A549 (cell line): ENCODE results near the gene KCTD5. TPM values are rescaled to one million over a fixed set of nuclear protein-coding genes. Genes with fewer than 3 reads are reported as not detected.

Experiments used
- ATAC-seq, 2 experiments: fragments of 200-7000 bp in 1 of 2; fragments of >200 bp in 1 of 2; cut with Nextera tagmentation in 1 of 2; cut with Tn5 transposase in 1 of 2; 3 replicates each; pipeline versions ENCODE4 v1.8.0 to v1.9.1; 2018 to 2020; ENCODE audit warnings: mild to moderate bottlenecking in 1 of 2, moderate library complexity in 1 of 2
- CTCF ChIA-PET: fragments of 300-600 bp; sonication (Branson Sonifier 250); formaldehyde crosslinking; extraction: SDS; loops from one replicate; lab custom pipeline; 2021; ENCODE audit warnings: antibody characterized with exemption, inconsistent platforms; lab: Yijun Ruan, JAX
- POLR2A ChIA-PET: fragments of 350-600 bp; formaldehyde crosslinking; extraction: SDS; loops from one replicate; lab custom pipeline; 2021; ENCODE audit warnings: antibody characterized with exemption, inconsistent platforms; lab: Yijun Ruan, JAX
- DNase-seq, 2 experiments: peaks; one replicate each; pipeline versions ENCODE4 v3.0.0 to v3.0.0-alpha.2; 2011 to 2016; ENCODE audit warnings: low read depth in 1 of 2, low spot score in 1 of 2
- FAIRE-seq: peaks from 2 replicates; lab custom pipeline; 2011; peaks lifted over from hg19 to GRCh38; lab: Jason Lieb, UNC
- H3K27ac ChIP-seq, 2 experiments: fragments of >200 bp; sonication (Bioruptor Twin); formaldehyde crosslinking; 3 replicates each; pipeline ENCODE4 v1.5.1; 2016 to 2017
- H3K4me1 ChIP-seq: fragments of >200 bp; sonication (Bioruptor Twin); formaldehyde crosslinking; 3 replicates; pipeline ENCODE4 v1.6.1; 2016
- H3K4me2 ChIP-seq: fragments of >200 bp; sonication (Bioruptor Twin); formaldehyde crosslinking; 3 replicates; pipeline ENCODE4 v1.6.1; 2016
- H3K4me3 ChIP-seq: fragments of >200 bp; sonication (Bioruptor Twin); formaldehyde crosslinking; 3 replicates; pipeline ENCODE4 v1.5.1; 2016
- H3K9me3 ChIP-seq: fragments of >200 bp; sonication (Bioruptor Twin); formaldehyde crosslinking; 3 replicates; pipeline ENCODE4 v1.6.1; 2016
- BHLHE40 ChIP-seq: IDR thresholded peaks from 2 replicates; pipeline ENCODE4 v1.6.1; 2012; ENCODE audit warnings: low read depth, low read length, inconsistent platforms
- CBX8 ChIP-seq: fragments of 200-600 bp; sonication (generic); IDR thresholded peaks from 2 replicates; pipeline ENCODE4 v1.6.1; 2016
- CEBPB ChIP-seq, 2 experiments: fragments of >200 bp in 1 of 2; sonication (Bioruptor Twin) in 1 of 2; formaldehyde crosslinking in 1 of 2; IDR thresholded peaks; 2 replicates each; pipeline ENCODE4 v1.6.1; 2012 to 2016
- EHMT2 ChIP-seq: fragments of 200-600 bp; sonication (generic); IDR thresholded peaks from 2 replicates; pipeline ENCODE4 v1.6.1; 2016; ENCODE audit warnings: antibody characterized with exemption, low read depth, mild to moderate bottlenecking, moderate library complexity
- EP300 ChIP-seq, 2 experiments: fragments of >200 bp; sonication (Bioruptor Twin); formaldehyde crosslinking; IDR thresholded peaks; 2 replicates in 1 of 2; 3 replicates in 1 of 2; pipeline ENCODE4 v1.6.1; 2016 to 2017
- FOSB ChIP-seq: fragments of 250-450 bp; sonication (Bioruptor Pico); IDR thresholded peaks from 2 replicates; pipeline ENCODE4 v1.5.0; 2020; ENCODE audit warnings: mild to moderate bottlenecking, moderate library complexity
- HDAC2 ChIP-seq: fragments of 200-600 bp; sonication (generic); IDR thresholded peaks from 2 replicates; pipeline ENCODE4 v1.6.1; 2016
- HOXB13 ChIP-seq: fragments of 250-450 bp; sonication (Bioruptor Pico); IDR thresholded peaks from 2 replicates; pipeline ENCODE4 v1.5.0; 2020; ENCODE audit warnings: low read depth, mild to moderate bottlenecking, moderate library complexity
- JUNB ChIP-seq: fragments of >200 bp; sonication (Bioruptor Twin); formaldehyde crosslinking; IDR thresholded peaks from 2 replicates; pipeline ENCODE4 v1.6.1; 2016
- MAFK ChIP-seq: fragments of 450-650 bp; IDR thresholded peaks from 2 replicates; pipeline ENCODE4 v1.6.1; 2014; ENCODE audit not compliant: partially characterized antibody
- MAZ ChIP-seq: fragments of 150-350 bp; IDR thresholded peaks from 2 replicates; pipeline ENCODE4 v1.6.1; 2014; ENCODE audit warnings: antibody characterized with exemption, low read depth, low read length, borderline replicate concordance
- MYC ChIP-seq: IDR thresholded peaks from 2 replicates; pipeline ENCODE4 v1.6.1; 2012; ENCODE audit warnings: mild to moderate bottlenecking, inconsistent platforms, low read length, improper control_type of control experiment, borderline replicate concordance
- POLR2AphosphoS2 ChIP-seq: conservative IDR thresholded peaks from 2 replicates; pipeline ENCODE4 v1.6.1; 2012; ENCODE audit warnings: low read length, improper control_type of control experiment, inconsistent platforms
- RAD21 ChIP-seq, 2 experiments: fragments of >200 bp in 1 of 2; sonication (Bioruptor Twin) in 1 of 2; formaldehyde crosslinking in 1 of 2; IDR thresholded peaks in 1 of 2; conservative IDR thresholded peaks in 1 of 2; 2 replicates in 1 of 2; 3 replicates in 1 of 2; pipeline ENCODE4 v1.6.1; 2012 to 2018; ENCODE audit warnings: inconsistent platforms in 1 of 2
- RCOR1 ChIP-seq: fragments of 150-350 bp; IDR thresholded peaks from 2 replicates; pipeline ENCODE4 v1.6.1; 2014; ENCODE audit warnings: antibody characterized with exemption, low read length, low read depth
- SREBF2 ChIP-seq: fragments of 450-650 bp; IDR thresholded peaks from 2 replicates; pipeline ENCODE4 v1.6.1; 2014; ENCODE audit warnings: mild to moderate bottlenecking, moderate library complexity
- ZC3H11A ChIP-seq: fragments of 450-650 bp; IDR thresholded peaks from 2 replicates; pipeline ENCODE4 v1.6.1; 2014; ENCODE audit warnings: antibody characterized with exemption, mild to moderate bottlenecking
- ZSCAN20 ChIP-seq: fragments of 250-450 bp; sonication (Bioruptor Pico); IDR thresholded peaks from 2 replicates; pipeline ENCODE4 v1.8.0; 2022; ENCODE audit warnings: mild to moderate bottlenecking, moderate library complexity
- WGBS: methylation state at CpG from one replicate; pipeline ENCODE4 v1.1.6; 2017; ENCODE audit errors: missing lambda C conversion rate; 5-methylcytosine and 5-hydroxymethylcytosine counted together
- polyA plus RNA-seq, 4 experiments: library from polyadenylated mRNA; depleted of rRNA in 3 of 4; stranded (reverse); fragments of >200 nt; fragmentation: RNase III in 1 of 4; extraction: RNeasy Plus Mini Kit Qiagen cat#74134 plus additional on column Dnase treatment in 1 of 4; gene quantifications; 2 replicates in 3 of 4; 3 replicates in 1 of 4; pipeline ENCODE4 v1.2.3, GENCODE V29; 2011 to 2017
- TF ChIP-seq, protein P1 (sequence below): fragments of 150-350 bp; IDR thresholded peaks from 2 replicates; pipeline ENCODE4 v1.6.1; 2014; ENCODE audit warnings: low read depth, mild to moderate bottlenecking, low read length
- TF ChIP-seq, protein P2 (sequence below): fragments of >200 bp; sonication (Bioruptor Twin); formaldehyde crosslinking; IDR thresholded peaks from 2 replicates; pipeline ENCODE4 v1.6.1; 2016
- TF ChIP-seq, protein P3 (sequence below): fragments of 250-450 bp; sonication (Bioruptor Pico); IDR thresholded peaks from 2 replicates; pipeline ENCODE4 v1.5.0; 2020; ENCODE audit warnings: low read depth, mild to moderate bottlenecking, moderate library complexity
- TF ChIP-seq, protein P4 (sequence below): fragments of >200 bp; sonication (Bioruptor Twin); formaldehyde crosslinking; IDR thresholded peaks from 3 replicates; pipeline ENCODE4 v1.5.1; 2016

KCTD5 gene
- polyA plus RNA-seq, 2 of the 4 experiments (the other 2 are of a cell fraction) = 22.8 to 26.1 TPM

DNA sequence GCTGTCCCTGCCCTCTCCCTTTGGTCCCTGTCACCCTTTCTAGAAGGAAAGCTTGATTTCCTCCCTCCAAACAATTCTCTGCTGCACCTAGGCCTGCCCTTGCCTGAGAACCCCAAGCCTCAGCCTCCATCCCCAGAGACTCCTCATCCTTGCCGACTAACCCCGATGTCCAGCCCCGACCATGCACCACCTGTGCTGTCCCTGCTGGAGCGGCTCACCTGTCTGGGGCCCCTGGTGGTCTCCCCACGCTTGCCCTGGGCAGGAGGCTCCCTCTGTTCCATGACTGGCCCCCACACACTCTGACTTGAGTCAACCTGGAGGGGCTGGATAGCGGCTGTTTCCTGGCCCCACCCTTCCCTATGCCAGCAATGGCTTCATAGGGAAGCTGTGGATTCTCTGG lies 58.2 kb downstream of the KCTD5 start (continued):
- TF ChIP-seq, protein P1, sequence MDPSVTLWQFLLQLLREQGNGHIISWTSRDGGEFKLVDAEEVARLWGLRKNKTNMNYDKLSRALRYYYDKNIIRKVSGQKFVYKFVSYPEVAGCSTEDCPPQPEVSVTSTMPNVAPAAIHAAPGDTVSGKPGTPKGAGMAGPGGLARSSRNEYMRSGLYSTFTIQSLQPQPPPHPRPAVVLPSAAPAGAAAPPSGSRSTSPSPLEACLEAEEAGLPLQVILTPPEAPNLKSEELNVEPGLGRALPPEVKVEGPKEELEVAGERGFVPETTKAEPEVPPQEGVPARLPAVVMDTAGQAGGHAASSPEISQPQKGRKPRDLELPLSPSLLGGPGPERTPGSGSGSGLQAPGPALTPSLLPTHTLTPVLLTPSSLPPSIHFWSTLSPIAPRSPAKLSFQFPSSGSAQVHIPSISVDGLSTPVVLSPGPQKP = no peak
- TF ChIP-seq, protein P2, sequence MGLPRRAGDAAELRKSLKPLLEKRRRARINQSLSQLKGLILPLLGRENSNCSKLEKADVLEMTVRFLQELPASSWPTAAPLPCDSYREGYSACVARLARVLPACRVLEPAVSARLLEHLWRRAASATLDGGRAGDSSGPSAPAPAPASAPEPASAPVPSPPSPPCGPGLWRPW = no peak
- TF ChIP-seq MYC = no peak

DNA sequence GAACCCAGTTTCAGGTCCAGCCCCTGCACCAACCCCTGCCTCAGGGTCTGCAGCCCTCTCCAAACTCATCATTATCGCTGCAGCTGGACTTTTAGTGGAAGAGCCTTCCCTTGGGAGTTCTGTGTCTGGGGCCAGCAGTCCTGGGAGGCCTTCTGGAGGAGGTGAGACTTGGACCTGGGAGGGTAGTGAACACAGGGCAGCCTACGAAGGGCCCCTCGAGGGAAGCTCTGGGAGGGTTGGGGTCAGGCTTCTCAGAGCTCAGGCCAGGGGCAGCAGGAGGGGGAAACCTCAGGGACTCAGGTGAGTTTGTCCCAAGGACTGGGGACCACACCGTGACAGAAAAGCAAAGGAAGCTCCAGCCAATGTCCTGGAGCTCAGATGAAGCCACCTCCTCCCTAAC lies 58.8 kb downstream of the KCTD5 start:
- Histone ChIP-seq H3K9me3 (no peaks in the 10 kb centered on the region), H3K4me1 (no peaks in the 10 kb centered on the region), H3K27ac (no peak overlapping the region), H3K4me2 (no peak overlapping the region), H3K4me3 (no peak overlapping the region)
- TF ChIP-seq BHLHE40 (no peak), POLR2AphosphoS2 (no peak), RCOR1 (no peak), EP300 (IDR thresholded peaks at IDR 0.05) (no peak), MAZ (no peak), RAD21 (conservative IDR thresholded peaks at IDR 0.05 in 1 of 2, IDR thresholded peaks at IDR 0.05 in 1 of 2) (no peak), FOSB (no peak)
- DNase-seq (no peak), FAIRE-seq (no peak), ATAC-seq (no peak)
- WGBS = 76% methylated on average over 4 of the region's 4 CpGs
- ChIA-PET POLR2A (interaction anchor here (0.9 kb wide), 1 partner anchor 11 kb away, joined by 5 read pairs; the partner anchor contains the start of gene SRRM2), CTCF (interaction anchor here (0.9 to 2.0 kb wide), 5 partner anchors 11 to 185 kb away, joined by 3 to 5 read pairs (median 5); partner anchors contain the start of gene SRRM2)

DNA sequence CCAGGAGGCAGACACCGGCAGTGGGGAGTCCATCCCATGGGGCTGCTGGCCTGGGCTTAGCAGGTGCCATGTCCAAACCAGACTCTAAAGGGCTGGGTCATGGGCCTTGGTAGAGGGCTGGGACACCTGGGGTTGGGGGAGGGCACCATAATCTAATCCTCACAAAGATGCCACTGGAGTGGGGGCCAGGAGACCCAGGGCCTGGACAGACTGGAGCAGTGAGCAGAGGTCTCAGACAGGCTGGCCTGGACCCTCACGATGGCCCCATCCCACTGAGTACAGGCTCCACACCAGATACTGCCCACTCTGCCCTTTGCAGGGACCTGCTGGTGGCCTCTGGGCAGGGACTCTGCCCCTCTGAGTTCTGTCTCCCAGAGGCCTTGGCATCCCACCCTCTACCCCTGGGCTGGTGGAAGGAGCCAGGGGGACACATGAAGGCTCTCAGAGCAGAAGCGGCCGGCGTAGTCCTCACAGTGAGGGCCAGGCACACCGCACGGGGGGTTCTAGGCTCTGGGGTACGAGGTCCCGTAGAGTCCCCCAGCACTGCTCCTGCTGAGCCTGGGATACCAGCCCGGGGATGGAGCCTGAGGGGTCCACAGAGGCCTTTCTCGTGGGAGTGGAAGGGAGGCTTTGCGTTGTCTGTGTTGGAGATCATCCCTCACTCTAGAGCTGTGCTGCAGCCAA lies 60.1 kb downstream of the KCTD5 start:
- no peak for FAIRE-seq
- POLR2A ChIA-PET = no interaction called here
- Histone ChIP-seq H3K4me2 (no peak overlapping the region), H3K4me3 (no peak overlapping the region), H3K9me3 (no peaks in the 10 kb centered on the region), H3K4me1 (no peaks in the 10 kb centered on the region), H3K27ac (no peak overlapping the region)
- CTCF ChIA-PET = no interaction called here
- TF ChIP-seq HOXB13 (no peak), ZC3H11A (no peak), CEBPB (IDR thresholded peaks at IDR 0.05) (no peak), CBX8 (no peak)
- no peak for ATAC-seq
- no peak for DNase-seq
- 79% methylated on average over 5 of the region's 12 CpGs for WGBS

DNA sequence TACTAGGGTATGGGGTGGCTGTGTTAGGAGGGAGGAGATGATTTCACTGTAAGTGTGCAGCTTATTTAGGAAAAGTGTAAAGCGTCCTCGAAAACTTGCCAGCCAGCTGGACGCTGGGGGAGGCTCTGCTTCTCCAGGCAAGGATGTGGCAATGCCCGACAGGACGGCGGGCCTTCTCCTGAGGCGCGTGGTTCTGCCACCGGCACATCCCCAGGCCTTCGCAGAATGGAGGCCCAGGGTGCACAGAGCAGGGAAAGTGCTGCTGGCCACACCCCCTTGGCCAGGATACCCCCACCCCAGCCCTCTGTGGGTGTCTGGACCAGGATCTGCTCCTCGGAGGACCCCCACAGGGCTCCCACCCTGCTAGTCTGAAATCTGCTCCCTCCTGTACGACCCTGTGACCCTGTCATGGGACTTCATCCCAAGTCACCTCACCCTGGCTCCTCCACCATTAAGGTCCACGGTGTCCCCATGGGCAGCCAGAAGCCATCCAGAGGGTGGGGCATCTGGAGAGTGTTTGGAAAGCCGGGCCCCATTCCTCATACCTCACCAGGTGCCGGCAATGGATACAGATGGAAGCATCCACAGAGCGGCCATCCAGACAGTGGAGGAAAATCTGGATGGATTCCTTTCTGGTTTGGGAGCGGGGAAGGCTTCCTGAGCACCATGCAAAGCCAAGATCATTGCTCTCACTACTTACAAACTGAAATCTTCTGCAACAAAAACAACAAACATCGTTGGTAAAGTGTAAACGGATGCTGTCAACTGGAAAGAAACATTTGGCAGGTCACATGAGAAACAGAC lies 60.9 kb downstream of the KCTD5 start:
- ChIA-PET POLR2A (no interaction called here), CTCF (no interaction called here)
- WGBS = 75% methylated on average over 14 of the region's 19 CpGs
- ATAC-seq (no peak), FAIRE-seq (no peak), DNase-seq (no peak)
- Histone ChIP-seq H3K4me3 (no peak overlapping the region), H3K9me3 (no peaks in the 10 kb centered on the region), H3K27ac (no peak overlapping the region), H3K4me2 (no peak overlapping the region), H3K4me1 (no peaks in the 10 kb centered on the region)
- TF ChIP-seq, protein P3, sequence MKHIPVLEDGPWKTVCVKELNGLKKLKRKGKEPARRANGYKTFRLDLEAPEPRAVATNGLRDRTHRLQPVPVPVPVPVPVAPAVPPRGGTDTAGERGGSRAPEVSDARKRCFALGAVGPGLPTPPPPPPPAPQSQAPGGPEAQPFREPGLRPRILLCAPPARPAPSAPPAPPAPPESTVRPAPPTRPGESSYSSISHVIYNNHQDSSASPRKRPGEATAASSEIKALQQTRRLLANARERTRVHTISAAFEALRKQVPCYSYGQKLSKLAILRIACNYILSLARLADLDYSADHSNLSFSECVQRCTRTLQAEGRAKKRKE (CRISPR knock-in tag) = no peak
- TF ChIP-seq RAD21 (conservative IDR thresholded peaks at IDR 0.05 in 1 of 2, IDR thresholded peaks at IDR 0.05 in 1 of 2) (no peak), HDAC2 (no peak), ZSCAN20 (CRISPR knock-in tag) (no peak), EHMT2 (no peak), HOXB13 (no peak), MAFK (no peak), CBX8 (no peak), SREBF2 (no peak), JUNB (no peak)
- TF ChIP-seq, protein P4, sequence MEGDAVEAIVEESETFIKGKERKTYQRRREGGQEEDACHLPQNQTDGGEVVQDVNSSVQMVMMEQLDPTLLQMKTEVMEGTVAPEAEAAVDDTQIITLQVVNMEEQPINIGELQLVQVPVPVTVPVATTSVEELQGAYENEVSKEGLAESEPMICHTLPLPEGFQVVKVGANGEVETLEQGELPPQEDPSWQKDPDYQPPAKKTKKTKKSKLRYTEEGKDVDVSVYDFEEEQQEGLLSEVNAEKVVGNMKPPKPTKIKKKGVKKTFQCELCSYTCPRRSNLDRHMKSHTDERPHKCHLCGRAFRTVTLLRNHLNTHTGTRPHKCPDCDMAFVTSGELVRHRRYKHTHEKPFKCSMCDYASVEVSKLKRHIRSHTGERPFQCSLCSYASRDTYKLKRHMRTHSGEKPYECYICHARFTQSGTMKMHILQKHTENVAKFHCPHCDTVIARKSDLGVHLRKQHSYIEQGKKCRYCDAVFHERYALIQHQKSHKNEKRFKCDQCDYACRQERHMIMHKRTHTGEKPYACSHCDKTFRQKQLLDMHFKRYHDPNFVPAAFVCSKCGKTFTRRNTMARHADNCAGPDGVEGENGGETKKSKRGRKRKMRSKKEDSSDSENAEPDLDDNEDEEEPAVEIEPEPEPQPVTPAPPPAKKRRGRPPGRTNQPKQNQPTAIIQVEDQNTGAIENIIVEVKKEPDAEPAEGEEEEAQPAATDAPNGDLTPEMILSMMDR = no peak
- TF ChIP-seq, protein P2 = no peak
